Ovary (tissue), 3 donors: ENCODE data around the gene KRT7.

ENCODE experiments used
- CTCF ChIP-seq, 3 donors: fragments of 450-650 bp in 2 of 3; fragments of 200-600 bp in 1 of 3; IDR thresholded peaks; one replicate each; pipeline versions ENCODE4 v1.5.1 to v1.8.0; 2016 to 2022; ENCODE audit warnings: antibody characterized with exemption in 3 of 3, mild to moderate bottlenecking in 1 of 3
- EP300 ChIP-seq: sonication (generic); formaldehyde crosslinking; IDR thresholded peaks from one replicate; pipeline ENCODE4 v1.6.1; 2017; ENCODE audit warnings: antibody characterized with exemption
- POLR2A ChIP-seq: fragments of 450-650 bp; IDR thresholded peaks from one replicate; pipeline ENCODE4 v1.6.1; 2017; ENCODE audit warnings: antibody characterized with exemption, mild to moderate bottlenecking, moderate library complexity
- donor health status: DM: no; HTN: no; CAD: no.

- no peak for TF ChIP-seq CTCF (IDR thresholded peaks at IDR 0.05)
- no peak for TF ChIP-seq EP300
- TF ChIP-seq POLR2A: no peak
Observed at GRCh38 chr12:52204931-52205505, 28.0 kb upstream of the KRT7 start.
